NOMO-1 treated with dmso at 0.1 percent for 144 hours (cell line): ENCODE data around the gene GSAP.
"Not testable (repeated sequence)": the region's sequence is repeated elsewhere in the genome, so short reads cannot be mapped to it uniquely, and the experiment has no call there.

ENCODE experiments used
- DNase-seq: peaks from one replicate; lab custom pipeline; 2025; ENCODE audit not compliant: unreplicated experiment; lab: John Stamatoyannopoulos, UW

Gene GSAP

DNA sequence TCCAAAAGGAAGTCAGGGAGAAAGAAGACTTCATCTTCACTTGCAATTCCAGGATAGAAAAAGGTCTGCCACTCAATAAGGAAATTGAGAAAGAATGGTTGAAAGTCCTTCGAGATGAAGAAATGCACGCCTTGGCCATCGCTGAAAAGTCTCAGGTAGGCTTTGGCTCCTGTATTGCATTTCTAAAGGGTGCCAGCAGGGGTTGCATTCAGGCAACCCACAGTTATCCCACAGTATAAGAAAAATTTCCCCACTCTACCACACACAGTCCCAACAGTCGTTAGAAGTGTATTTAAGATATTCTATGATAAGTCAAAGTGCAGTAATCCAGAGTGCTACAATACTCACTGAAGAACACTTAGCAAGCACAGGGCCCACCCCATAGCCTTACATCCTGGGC lies 123.1 kb downstream of the GSAP start:
- DNase-seq: no peak

DNA sequence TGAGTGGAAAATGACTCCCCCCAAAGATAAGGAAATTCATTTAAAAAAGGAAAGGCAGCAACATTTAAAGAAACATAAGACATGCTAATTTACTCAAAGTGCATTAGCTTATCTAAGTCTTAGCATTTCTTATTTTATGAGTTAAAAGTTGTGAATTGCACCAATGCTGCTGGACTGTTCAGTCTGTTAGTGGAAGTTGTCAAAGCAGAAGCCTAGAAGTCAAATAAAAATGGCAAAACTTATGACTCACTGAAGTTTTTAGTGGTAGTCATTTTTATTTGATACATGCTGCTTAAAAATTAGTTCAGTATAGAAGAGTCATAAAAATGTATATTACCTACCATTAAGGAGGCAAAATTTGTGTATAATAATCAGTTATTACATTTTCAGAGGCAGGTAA lies 125.7 kb downstream of the GSAP start:
- DNase-seq: no peak

DNA sequence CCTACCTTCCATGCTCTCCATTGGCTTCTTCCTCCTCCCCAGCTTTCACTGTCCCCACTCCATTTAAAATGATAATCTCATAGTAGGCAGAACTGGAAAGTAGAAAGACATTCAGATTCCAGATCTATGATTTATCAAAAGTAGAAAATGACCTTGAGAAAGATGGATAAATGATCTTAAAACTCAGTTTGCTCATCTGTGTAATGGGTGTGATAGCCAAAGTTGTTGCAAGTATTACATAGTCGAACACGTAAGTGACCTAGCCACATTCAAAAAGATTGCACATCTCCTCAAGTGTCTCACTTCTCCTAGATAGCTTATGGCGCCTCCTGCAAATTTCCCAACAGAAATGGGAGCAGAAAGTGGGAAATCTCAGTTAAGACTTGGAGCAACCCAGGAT lies 126.8 kb downstream of the GSAP start:
- no peak for DNase-seq

DNA sequence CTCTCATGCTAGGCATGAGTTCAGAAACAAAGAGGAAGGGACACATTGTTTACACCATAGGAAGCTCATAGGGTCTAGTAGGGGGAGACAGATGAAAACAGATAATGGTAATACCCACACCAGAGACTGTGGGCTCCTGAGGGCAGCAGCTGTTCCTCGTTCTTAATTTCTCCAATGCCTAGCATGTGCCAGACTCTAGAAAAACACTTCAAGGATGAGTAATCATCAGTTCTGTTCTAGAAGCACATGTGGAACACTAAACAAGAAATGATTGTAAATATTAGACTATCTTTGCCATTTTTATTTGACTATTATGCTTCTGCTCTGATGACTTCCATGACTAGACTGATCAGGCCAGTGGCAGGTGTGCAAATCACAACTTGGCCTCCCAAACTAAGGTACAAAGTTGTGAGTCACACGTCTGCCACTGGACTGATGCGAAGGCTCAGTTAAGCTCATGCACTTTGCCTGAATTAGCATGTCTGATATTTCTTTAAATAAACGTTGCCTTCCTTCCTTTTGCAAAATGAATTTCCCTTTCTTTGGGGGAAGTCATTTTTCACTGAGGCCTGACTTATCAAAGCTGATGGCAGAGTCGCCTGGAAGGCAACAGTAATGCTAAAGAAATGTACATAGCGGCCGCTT lies 127.4 kb downstream of the GSAP start:
- DNase-seq: peak; percentile 90

DNA sequence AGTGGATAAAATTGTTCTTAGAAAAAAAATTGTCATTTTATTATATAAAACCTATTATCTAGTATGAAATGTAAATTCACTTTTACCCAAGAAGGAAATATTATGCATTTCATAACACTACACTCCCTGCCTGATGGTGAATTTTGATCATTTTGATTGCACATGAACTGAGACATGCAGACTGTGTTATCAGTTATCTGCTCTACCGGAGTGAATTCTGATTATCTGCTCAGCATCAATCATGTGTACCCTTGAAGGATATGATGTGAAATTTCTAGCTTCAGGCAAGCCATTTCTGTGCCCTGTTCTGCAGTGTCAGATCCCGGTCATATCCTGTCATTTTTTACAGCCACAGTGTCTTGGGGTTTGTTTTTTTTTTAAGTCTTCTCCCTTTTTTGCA lies 131.5 kb downstream of the GSAP start:
- no peak for DNase-seq

DNA sequence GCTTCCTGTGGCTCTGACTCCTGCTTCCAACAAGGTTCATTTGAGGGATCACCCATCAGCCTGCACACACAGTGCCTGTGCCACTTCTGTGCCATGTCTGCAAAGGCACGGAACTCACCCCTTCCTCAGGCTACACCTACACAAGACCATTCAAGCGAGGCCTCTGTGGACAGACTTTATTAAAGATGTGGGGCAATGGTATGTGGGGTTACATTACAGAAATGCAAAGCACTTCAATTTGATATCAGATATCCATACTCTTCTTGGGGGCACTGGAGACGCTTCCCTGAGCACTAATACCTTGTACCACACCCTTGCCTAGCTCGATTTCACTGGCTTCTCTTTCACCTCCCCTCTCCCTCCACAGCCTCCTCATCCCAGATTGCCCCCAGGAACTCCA lies 132.1 kb downstream of the GSAP start:
- DNase-seq: no peak

DNA sequence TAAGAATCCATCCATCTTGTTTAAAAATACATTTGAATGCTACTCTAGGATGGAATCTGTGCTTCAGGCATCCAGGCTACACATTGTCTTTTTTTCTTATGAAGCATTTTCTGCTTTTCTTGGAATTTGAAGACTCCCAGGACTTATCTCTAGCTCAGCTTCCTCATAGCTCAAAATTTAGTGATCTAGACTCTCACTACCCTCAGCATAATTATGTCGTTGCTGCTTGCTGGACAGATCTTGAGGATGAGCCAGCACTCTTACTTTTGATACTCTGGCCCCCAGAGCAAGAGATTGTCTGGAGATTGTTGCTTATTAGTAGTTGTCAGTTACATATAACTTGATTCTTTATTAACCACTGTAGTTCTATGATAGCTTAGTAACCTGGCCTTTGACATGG lies 133.3 kb downstream of the GSAP start:
- DNase-seq: no peak

DNA sequence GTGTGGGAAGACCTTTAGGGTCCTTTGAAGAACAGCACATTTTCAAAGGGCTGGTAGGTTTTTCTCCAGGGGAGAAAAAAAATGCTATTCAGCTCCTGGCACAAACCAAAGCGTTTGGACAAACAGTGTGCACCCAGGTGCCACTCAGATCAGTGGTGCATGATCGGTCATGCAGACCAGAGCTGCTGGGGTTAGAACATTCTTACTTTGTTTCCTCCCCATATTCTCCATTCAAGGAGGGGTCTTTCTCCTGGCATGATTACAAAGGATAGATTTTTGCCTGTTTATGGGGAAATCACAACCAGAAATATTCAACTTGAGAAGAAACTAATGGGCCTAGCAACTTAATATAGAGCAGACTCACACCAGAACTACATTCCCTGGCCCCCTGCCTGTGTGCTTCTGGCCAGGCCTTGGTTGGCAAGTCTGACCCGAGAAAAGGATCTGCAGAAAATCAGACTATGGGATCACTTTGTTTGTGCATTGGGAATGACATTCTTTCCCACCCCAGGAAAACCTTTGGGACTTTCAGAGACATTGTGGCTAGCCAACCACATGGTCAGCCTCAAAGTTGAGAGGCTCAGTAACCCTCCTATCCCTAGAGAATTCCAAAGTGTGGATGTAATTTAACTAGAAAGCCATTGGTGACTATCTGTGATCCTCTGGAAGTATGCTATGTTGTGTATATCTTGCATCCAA lies 134.2 kb downstream of the GSAP start:
- no peak for DNase-seq

DNA sequence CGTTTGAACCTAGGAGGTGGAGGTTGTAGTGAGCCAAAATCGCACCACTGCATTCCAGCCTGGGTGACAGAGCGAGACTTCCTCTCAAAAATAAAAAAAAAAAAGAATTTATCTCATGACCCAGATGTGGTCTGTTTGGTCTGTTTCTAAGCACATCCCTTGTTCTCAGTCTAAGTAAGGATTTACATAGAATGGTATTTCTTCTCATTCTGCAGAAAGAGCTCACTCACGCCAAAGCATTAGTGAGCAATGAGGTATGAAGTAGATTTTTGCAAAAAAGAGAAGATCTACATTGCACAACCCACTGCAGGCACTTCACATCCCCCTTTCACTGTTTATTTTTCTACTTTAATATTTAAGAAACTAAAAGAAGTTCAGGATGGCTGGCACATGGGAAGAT lies 140.0 kb downstream of the GSAP start:
- DNase-seq: peak; percentile 71

DNA sequence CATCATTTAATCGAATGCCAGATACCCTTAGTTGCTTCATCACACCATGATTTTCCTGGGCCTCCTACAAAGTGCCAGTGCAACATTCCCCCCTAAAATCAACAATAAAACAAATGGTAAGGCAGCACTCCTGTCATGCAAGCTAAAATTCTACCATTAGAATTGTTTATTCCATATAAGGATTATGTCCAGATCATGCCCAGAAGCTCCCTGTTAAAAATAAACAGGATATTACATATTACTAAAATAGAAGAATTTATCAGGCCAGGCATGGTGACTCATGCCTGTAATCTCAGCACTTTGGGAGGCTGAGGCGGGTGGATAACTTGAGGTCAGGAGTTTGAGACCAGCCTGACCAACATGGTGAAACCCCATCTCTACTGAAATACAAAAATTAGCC lies 140.5 kb downstream of the GSAP start:
- DNase-seq: not testable (repeated sequence)

DNA sequence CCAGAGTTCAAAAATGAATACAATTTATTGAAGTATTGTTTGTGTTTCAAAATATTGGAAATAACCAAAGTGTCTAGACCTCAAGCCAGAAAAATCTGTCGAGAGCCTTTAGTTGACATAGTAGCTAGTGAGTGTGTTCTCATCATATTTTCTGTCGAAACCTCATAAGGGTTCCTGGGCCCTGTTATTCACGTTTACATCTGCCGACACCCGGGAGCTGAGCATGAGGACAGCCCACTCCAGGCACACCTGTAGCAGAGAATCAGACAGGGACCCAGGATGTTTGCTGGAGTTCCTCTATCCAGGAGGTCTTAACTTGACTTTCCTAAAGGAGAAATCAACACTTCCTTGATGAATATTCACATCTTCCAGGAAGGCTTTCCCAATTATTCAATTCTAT lies 144.4 kb downstream of the GSAP start:
- no peak for DNase-seq

DNA sequence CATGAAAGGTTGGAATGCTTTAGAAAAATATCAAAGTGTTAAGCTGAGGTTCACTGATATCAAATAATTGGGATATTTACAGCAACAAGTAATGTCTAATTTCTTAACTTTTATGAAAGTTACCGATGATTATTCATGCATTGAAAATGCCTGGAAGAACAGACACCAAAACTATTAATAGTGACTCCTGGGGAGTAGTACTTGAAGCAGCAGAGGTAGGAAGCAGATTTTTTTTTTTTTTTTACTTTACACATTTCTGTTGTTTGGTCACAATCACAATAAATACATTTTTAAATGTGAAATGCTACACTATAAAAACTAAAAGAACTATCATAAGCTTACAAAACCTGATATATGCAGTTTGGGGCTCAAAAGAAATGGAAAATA lies 146.1 kb downstream of the GSAP start:
- DNase-seq: no peak

DNA sequence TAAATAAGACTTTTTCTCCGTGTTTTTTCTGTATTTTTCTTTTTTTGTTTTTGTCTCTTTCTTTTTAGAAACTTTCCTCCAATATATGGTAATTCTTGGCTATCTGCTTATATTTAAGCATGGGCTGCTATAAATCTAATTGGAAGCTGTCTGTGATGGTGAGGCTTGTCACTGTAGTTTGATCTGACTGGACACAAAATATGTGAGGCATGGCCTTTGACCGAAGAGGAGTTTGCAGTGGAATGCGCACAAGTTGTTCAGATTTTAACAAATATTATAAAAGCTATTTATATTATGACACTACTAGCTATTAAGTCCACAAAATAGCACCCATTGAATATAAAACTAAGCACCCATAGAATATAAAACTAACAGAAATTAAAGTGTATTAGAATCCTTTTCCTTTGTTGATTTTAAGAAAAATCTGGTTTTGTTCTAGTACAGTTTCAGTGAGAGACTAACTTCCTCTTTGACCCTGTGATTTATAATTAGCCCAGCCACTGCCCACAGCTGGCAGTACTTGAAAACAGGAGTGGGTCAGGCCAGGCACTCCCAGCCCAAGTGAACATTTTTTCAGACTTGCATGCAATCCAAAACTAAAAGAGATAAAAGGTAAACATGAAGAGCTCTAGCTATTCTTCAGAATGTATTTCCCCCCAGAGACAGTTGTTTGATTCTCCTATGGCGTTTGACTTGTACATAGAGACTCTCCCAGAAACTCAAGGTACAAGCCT lies 146.6 kb downstream of the GSAP start:
- peak; percentile 93 for DNase-seq

DNA sequence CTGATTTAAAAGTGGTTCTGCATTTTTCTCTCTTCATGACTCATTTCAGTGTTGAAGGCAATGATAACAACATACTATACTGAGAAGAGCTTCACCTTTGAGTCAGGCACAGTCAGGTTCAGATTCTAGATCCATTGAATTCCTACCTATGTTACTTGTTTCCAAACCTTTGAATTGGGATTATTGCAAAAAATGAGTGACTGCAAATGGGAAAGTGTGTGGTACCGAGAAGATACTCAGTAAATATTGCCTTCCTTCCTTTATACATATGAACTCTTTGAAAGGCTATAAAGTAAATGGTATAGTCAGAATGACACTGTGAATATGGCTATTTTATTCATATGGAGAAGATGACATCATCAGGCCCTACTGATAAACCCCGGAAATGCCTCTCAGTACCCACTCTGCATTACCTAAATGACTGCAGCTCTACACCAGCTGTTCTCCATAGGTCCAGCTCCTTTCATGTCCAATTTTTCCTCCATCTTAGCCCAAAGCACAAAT lies 149.8 kb downstream of the GSAP start:
- no peak for DNase-seq

DNA sequence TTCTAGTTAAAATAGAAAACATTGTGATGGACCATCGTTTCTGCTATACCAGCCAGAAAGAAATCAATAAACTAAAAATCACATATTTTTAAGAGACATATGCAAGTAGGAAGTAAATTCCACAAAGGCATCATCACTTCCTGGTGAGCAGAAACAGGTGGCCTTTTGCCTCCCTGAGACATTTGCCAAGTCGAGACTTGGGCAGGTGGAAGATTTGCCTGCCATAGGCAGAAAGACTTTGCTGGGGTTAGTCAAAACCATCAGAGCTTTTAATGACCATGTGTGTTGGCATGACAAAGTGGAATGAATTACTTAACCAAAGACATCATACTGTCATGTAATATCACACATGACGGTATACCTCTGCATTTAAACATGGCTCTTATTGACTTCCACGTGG lies 150.5 kb downstream of the GSAP start:
- DNase-seq: no peak

DNA sequence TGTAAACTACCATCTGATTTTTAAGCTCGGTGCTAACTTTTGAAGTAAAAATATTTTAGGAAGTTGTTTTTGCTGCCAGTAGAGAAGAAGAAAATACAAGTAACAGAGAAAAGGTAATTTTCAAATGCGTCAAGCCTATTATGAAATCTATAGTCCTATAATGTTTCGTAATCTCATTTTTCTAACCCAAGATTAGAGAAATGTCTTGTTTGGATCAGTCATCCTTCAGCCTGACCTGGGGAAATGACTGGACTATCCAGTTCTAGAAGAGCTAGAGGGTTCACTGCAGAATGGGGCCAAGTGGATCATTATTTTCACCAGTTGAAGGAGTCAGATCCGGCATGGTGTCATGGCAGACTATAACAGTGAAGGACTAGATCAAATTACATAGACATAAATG lies 153.8 kb downstream of the GSAP start:
- no peak for DNase-seq
